BJ (cell line): ENCODE measurements around the gene SORCS2. TPM values are rescaled to one million over a fixed set of nuclear protein-coding genes. Genes with fewer than 3 reads are reported as not detected.

Source experiments
- CTCF ChIA-PET: fragments of 350-600 bp; formaldehyde crosslinking; extraction: SDS; loops from one replicate; lab custom pipeline; 2021; ENCODE audit warnings: antibody characterized with exemption, inconsistent platforms; lab: Yijun Ruan, JAX
- POLR2A ChIA-PET: fragments of 300-600 bp; sonication (Branson Sonifier 250); formaldehyde crosslinking; extraction: SDS; loops from one replicate; lab custom pipeline; 2021; ENCODE audit warnings: antibody characterized with exemption; lab: Charles Lee
- DNase-seq: peaks from one replicate; pipeline ENCODE4 v3.0.0-alpha.2; 2011; ENCODE audit warnings: low read depth
- H3K27me3 ChIP-seq: 2 replicates; pipeline ENCODE4 v1.6.0; 2011; ENCODE audit warnings: low read length; ENCODE audit not compliant: control insufficient read depth, insufficient read depth
- H3K36me3 ChIP-seq: 2 replicates; pipeline ENCODE4 v1.5.1; 2011; ENCODE audit warnings: low read length; ENCODE audit not compliant: control insufficient read depth, insufficient read depth
- H3K4me3 ChIP-seq: 2 replicates; pipeline ENCODE4 v1.5.1; 2011; ENCODE audit warnings: low read depth, mild to moderate bottlenecking, control low read depth, low read length
- polyA plus RNA-seq: library from polyadenylated mRNA; depleted of rRNA; stranded (reverse); fragments of >200 nt; gene quantifications from 2 replicates; pipeline ENCODE4 v1.2.3, GENCODE V29; 2011
- TF ChIP-seq, protein P1 (sequence below): IDR thresholded peaks from 2 replicates; pipeline ENCODE4 v1.5.1; 2011; ENCODE audit warnings: low read depth, mild to moderate bottlenecking, control low read depth, inconsistent platforms, low read length, moderate library complexity; ENCODE audit not compliant: insufficient read depth

SORCS2 gene
- polyA plus RNA-seq, 1 experiment, result 0.63 TPM

DNA sequence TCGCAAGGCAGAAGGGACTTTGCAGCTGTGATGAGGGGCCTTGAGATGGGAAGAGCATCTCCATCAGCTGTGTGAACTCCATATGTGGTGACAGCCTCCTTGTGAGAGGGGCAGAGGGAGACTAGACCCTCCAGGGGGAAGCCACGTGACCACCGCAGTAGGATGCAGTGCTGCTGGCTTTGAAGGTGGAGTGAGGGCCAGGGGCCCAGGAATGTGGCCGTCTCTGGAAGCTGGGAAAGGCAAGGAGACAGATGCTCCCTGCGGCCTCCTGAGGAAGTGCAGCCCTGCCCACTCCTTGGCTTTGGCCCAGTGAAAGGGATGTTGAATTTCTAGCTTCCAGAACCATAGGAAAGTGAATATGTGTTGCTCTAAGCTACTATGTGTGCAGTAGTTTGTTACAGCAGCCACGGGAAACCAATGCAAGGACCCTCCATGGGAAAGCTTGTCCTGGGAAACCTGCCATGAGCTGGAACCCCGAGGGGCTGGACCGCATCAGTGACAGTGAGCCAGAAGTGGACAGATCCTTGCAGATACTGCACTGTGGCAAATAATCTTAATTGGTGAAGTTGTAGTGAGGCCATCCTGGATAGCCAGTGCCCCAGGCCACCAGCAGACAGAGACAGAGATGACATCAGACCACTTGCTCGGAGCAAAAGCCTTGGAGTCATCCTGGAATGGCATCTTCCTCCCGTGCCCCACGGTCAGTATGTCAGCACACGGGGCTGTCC, 35.4 kb upstream of the SORCS2 start:
- Histone ChIP-seq H3K4me3 (no peak overlapping the region), H3K36me3 (no peaks in the 10 kb centered on the region), H3K27me3 (peaks cover 9% of the 10 kb centered on the region)
- POLR2A ChIA-PET, result interaction anchor here (0.6 kb wide), 1 partner anchor 1434 kb away, joined by 3 read pairs; no protein-coding TSS in a partner anchor
- no peak for DNase-seq
- TF ChIP-seq, protein P1, sequence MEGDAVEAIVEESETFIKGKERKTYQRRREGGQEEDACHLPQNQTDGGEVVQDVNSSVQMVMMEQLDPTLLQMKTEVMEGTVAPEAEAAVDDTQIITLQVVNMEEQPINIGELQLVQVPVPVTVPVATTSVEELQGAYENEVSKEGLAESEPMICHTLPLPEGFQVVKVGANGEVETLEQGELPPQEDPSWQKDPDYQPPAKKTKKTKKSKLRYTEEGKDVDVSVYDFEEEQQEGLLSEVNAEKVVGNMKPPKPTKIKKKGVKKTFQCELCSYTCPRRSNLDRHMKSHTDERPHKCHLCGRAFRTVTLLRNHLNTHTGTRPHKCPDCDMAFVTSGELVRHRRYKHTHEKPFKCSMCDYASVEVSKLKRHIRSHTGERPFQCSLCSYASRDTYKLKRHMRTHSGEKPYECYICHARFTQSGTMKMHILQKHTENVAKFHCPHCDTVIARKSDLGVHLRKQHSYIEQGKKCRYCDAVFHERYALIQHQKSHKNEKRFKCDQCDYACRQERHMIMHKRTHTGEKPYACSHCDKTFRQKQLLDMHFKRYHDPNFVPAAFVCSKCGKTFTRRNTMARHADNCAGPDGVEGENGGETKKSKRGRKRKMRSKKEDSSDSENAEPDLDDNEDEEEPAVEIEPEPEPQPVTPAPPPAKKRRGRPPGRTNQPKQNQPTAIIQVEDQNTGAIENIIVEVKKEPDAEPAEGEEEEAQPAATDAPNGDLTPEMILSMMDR, result peak; percentile 80
- CTCF ChIA-PET, result interaction anchor here (0.7 to 2.1 kb wide), 16 partner anchors 9 to 143 kb away, joined by 3 to 9 read pairs (median 4); no protein-coding TSS in a partner anchor

DNA sequence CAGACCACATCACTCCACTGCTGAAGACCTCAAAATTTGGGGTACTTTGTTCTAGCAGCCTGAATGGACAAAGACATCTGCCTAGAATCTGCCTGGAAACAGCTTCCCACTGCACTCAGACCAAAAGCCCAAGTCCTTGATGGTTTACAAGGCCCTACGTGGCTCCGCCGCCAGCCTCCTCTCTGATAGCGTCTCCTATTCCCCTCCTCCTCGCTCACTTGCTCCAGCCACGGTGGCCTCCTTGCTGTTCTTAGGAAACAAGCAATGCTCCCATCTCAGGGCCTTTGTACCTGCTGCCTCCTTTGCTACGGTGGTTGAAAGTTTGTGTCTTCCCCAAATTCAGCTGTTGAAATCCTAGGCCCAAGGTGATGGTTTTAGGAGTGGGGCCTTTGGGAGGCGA, 34.7 kb upstream of the SORCS2 start:
- TF ChIP-seq, protein P1, result no peak

DNA sequence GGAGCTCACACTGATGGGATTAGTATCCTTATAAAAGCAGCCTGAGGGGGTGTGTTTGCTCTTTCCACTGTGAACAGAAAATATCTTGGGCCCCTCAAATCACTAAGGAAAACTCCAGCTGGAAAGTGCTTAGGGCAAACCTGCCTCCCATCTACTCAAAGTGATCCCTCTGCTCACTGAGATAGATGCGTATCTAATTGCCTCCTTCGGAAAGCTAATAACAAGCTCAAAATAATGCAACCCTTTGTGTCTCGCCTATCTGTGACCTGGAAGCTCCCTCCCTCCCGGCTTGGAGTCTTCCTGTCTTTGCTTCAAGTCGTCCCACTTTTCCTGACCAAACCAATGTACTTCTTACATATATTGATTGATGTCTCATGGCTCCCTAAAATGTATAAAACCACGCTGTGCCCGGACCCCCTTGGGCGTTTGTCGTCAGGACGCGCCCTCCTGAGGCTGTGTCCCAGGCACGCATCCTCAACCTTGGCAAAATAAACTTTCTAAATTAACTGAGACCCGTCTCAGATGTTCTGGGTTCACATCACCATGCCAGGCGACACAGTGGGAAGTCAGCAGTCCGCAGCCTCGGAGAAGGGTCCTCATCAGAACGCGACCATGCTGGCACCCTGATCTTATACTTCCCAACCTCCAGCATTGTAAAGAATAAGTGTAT, 34.1 kb upstream of the SORCS2 start:
- TF ChIP-seq, protein P1, result no peak
- DNase-seq, result no peak
- POLR2A ChIA-PET, result no interaction called here
- H3K36me3 ChIP-seq, result no peaks in the 10 kb centered on the region
- CTCF ChIA-PET, result interaction anchor here (1.5 to 2.1 kb wide), 3 partner anchors 8 to 56 kb away, joined by 5 to 9 read pairs (median 6); no protein-coding TSS in a partner anchor
- no peak overlapping the region for H3K4me3 ChIP-seq
- H3K27me3 ChIP-seq, result peaks cover 9% of the 10 kb centered on the region

More for the DNA sequence above, 34.7 kb upstream of the SORCS2 start:
- Histone ChIP-seq H3K36me3 (no peaks in the 10 kb centered on the region), H3K27me3 (peaks cover 9% of the 10 kb centered on the region), H3K4me3 (no peak overlapping the region)
- ChIA-PET CTCF (interaction anchor here (1.0 to 2.1 kb wide), 6 partner anchors 9 to 56 kb away, joined by 4 to 9 read pairs (median 6); no protein-coding TSS in a partner anchor), POLR2A (no interaction called here)
- no peak for DNase-seq

DNA sequence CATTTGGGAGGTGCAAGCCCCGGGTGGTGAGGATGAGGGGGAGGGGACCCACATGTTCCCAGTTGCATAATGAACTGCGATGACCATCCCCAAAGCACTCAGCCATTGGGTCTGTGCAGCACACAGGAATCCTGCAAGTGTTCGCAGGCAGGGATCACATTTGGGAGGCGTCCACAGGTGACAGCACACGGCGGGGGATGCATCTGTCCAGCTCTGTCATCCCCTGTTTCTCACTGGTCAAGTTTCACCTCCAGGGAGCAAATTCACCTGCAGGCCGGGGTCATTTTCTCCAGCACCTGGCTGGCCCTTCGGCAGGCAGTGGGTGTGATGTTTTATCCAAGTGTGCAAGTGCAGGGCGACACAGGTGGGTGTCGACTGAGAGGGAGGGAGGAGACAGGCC, 33.3 kb upstream of the SORCS2 start:
- CTCF ChIA-PET, result interaction anchor here (0.6 kb wide), 1 partner anchor 889 kb away, joined by 3 read pairs; no protein-coding TSS in a partner anchor
- TF ChIP-seq, protein P1, result no peak
- no peak for DNase-seq
- peaks cover 7% of the 10 kb centered on the region for H3K27me3 ChIP-seq
- no peak overlapping the region for H3K4me3 ChIP-seq
- POLR2A ChIA-PET, result no interaction called here
- H3K36me3 ChIP-seq, result no peaks in the 10 kb centered on the region

DNA sequence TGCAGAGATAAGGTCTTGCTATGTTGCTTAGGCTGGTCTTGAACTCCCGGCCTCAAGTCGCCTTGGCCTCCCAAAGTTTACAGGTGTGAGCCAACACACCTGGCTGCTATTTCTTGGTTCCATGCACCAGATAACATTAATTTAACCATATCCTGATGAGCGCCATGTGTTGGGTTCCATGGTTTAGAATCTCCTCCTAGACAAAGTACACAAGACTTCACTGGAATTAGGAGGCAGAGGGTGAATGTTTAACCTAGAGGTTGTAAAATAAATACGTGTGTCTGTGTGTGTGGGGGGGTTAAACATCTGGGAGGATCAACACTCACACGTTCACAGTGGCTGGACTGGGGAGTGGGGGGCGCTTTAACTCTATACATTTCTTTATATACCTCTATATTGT, 32.4 kb upstream of the SORCS2 start:
- Histone ChIP-seq H3K4me3 (no peak overlapping the region), H3K27me3 (peaks cover 4% of the 10 kb centered on the region; the same call in 1 of the 2 replicates), H3K36me3 (no peaks in the 10 kb centered on the region)
- POLR2A ChIA-PET, result no interaction called here
- no peak for DNase-seq
- TF ChIP-seq, protein P1, result no peak
- CTCF ChIA-PET, result interaction anchor here (0.6 kb wide), 1 partner anchor 889 kb away, joined by 3 read pairs; no protein-coding TSS in a partner anchor
